Stimulated activated CD4-positive, alpha-beta T cell treated with anti-CD3 and anti-CD28 coated beads, Interleukin-1b, Interleukin-23, amount 100 ng/mL, for 4 hours (primary cell): ENCODE results near the gene PAK5.
A peak's percentile ranks its signal among the peaks of the same experiment; 100 is the strongest.
"Not testable (repeated sequence)": the region's sequence is repeated elsewhere in the genome, so short reads cannot be mapped to it uniquely, and the experiment has no call there.

ENCODE experiments used
- DNase-seq, 2 donors: peaks; one replicate each; pipeline ENCODE4 v3.0.0-alpha.2; 2020; ENCODE audit warnings: low read depth in 2 of 2

Gene PAK5

DNA sequence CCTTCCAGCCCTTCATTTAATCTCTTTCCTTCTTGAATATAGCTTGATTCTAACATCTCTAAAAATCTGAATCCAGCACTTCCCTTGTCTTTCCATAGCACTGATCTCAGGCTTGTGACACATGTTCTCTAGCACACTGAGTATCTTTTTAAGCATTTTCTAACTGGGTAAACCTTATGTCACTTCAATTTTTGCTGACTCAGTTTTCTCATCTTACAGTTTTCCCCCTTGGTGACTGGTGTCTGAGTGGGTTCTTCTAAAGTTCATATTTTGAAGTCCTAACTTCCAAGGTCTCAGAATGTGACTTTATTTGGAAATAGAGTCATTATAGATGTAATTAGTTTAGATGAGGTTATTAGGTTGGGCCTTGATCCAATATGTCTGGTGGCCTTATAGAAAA is 153.9 kb downstream of the PAK5 start:
- DNase-seq = no peak

DNA sequence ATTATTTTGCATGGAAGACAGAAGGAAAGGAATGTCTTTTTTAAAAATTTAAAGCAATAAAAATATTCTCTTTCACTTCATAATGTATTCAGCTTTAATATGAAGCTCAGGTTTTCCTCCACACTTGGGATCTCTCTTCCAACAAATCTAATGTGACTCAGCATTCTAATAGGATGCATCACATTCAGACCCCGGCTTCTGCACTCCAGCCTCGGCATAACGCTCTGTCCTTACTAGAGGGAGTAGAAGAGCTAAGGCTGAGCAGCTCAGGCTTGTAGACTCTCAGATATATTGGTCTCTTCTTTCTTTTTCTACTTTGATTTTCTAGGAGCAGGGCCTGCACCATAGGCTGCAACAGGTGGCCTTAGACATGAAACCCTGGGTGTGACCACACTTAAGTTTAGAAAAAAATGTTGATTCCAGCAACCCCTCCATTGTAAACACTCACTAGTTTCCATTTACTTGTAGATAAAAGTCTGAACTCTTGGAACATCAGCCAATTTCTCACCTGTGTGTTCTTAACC is 161.7 kb downstream of the PAK5 start:
- DNase-seq = no peak

DNA sequence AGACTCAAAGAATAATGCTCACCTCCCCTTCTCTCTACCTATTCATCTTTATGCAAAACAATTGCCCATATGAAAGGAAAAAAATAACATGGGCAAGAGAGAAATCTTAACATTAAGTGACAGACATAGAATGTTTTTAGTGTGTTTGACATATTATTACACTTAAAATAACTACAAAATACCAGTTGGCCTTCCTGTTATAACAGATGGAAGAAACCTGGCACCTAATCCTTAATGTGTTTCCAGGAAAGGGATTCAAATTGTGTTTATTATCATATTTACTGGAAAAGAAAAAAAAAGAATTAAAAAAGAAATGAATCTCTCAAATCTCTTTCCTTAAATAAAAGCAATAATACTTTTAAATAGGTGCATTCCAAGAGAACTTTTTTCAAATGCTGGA is 165.9 kb downstream of the PAK5 start:
- DNase-seq = no peak

DNA sequence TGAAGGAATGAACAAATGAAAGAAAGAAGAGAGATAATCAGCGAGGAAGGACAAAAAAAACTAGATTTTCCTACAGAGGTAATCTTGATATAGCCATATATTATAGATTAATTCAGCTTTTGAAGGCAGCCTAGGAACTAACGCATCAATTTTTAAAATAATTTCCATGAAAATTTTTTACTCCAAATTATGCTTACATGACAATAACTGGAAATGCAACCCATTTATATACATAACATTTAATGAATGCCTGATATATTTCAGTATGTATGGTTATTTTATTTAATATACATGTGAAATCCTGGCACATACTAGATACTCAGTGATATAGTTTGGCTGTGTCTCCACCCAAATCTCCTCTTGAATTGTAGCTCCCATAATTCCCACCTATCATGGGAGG is 166.8 kb downstream of the PAK5 start:
- no peak for DNase-seq

DNA sequence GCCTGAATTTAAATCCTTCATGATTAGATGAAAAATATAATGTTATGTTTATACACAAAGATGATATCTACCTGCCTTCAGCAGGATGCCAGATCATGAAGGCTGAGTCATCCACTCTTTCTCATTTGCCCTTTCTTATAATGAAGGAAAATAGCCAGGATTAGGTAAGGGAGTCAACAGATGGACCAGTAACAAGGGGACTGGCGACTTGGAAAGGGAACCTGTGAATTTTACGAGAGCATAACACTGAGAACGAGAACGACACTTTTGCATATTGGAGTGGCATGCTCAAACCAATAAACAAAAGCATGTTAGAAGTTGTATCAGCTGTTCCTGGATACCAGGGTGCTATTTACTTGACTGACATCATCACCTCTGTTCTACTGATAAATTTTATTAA is 170.5 kb downstream of the PAK5 start:
- no peak for DNase-seq

DNA sequence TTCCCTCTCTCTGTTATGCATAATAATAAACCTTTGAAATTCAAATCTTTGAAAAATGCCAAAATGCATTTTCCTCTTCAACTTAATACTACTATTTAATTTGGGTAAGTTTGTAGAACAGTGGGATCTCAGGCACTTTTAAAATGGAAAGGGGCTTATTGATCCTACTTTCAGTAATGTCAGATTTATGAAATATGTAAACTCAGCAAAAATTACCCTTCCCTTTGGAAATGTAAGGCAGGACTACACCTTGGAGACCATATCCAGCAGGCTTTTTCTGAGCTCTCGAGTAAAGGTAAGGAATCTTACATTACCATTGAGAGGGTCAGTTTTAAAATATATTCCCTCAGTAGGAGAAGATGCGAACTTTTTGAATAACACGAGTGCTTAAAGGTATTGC is 175.5 kb downstream of the PAK5 start:
- DNase-seq = no peak

DNA sequence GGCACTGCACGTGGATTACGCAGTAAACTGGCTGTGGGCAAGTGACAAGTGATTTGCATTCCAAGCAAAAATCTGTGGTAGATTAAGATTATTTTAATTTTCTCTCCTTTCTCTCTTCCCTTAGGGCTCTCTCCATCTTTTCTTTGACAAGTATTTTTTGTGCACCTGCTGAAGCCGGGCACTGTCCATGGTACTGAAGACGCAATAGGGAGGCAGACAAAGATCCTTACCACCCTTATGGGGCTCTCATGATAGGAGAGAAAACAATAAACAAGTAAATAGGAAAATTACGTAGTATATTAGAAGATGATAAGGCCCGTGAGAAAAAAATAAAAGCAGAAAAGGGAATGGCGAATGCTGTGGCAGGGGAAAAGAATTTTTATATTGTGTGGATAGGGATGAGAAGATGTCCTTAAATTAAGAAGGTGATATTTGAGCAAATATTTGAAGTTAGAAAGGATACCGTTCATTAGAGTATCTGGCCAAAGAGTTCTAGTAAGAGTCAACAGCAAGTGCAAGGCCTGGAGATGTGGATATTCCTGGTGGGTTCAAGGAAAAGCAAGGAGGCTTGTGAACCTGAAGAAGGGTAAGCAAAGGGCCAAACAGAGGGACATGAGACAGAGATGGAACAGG is 178.5 kb downstream of the PAK5 start:
- no peak for DNase-seq

DNA sequence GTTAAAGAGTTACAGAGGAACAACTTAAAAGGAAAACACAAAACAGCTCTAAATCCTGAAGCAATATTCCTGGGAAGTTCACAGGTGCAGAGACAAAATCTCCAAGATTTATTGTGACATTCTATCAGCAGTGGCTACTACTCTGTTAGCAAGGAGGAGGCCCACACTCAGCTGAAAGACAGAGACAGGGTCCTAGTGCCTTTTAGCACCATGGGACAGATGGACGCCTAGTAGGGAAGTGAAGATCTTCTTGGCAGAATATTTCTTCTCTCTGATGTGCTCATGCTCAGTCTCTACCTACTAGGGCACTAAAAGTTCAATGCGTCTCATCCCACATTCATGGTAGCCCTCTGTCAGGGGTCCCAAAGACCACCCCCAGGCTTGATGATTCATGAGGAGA is 191.1 kb downstream of the PAK5 start:
- DNase-seq = no peak

DNA sequence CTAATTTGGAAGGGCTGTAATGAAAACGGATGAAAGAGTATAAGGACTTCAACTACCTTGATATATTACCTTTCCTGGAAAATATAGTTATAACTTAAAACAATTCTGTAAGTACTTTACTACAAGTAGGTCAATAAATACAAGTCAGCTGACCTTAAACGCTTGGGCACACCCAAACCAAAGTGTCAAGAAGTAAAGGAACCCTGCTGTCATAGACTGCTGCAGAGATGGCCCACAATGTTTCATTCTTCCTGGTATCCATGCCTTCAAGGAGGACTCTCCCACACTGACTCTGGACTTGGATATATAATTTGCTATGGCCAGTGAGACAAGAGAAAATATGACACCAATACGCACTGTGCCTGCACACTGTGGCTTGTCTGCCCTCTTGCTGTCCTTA is 192.5 kb downstream of the PAK5 start:
- no peak for DNase-seq

DNA sequence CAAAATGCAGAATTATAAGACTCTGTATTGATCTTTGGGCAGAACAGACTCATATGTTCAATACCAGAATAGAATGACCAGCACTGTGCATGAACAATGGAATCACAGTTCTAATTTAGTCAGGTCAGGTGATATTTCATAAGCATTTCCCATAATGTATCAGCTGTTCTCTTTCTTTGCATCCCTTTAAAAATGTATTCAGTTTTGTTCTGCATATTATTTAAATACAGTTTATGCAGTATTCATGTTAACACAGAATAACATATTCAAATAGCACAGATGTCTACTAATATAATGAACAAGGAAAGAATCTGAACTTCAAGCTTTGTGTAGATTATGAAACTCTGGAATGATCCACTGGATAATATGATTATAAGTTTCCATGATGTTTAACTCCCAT is 196.0 kb downstream of the PAK5 start:
- DNase-seq = no peak

DNA sequence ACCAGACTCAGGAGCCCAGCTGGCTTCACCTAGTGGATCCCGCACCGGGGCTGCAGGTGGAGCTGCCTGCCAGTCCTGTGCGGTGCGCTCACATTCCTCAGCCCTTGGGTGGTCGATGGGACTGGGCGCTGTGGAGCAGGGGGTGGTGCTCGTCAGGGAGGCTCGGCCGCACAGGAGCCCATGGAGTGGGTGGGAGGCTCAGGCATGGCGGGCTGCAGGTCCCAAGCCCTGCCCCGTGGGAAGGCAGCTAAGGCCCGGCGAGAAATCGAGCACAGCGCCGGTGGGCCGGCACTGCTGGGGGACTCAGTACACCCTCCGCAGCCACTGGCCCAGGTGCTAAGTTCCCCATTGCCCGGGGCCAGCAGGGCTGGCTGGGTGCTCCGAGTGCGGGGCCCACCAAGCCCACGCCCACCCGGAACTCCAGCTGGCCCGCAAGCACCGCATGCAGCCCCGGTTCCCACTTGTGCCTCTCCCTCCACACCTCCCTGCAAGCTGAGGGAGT is 197.3 kb downstream of the PAK5 start:
- DNase-seq = not testable (repeated sequence)

DNA sequence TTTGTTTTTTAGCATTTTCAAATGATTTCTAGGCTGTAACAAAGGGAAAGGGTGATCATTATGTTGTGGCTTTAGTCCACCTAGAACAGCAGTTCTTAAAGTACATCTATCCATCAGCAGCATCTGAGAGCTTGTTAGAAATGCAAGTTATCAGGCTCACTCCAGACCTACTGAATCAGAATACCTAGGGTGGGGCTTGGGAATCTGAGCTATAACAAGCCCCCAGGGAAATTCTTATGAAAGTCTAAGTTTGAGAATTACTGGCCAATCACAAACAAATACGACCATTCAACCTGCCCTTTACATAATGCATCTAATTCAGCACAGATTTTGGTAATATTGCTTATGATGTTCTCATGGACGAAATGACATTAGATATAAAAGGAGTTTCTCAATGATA is 201.0 kb downstream of the PAK5 start:
- DNase-seq = no peak

DNA sequence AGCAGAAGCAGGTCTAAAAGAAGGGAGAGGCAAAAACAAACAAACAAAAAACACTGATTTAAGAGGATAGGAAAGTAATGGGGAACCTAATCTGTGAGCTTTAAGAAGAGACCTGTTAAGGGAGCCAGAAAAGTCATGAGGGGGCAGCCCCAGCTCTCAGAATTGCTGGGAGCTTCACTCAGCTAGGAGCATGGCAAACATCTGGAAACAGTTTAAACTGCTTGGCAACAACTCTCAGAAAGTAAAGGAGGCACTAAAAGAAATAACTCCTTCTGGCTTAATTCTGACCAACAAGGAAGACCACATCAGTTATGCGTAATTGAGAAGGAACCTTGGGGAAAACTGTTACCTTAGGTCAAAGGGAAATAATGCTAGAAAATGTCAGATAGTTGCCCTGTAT is 203.1 kb downstream of the PAK5 start:
- DNase-seq = no peak

DNA sequence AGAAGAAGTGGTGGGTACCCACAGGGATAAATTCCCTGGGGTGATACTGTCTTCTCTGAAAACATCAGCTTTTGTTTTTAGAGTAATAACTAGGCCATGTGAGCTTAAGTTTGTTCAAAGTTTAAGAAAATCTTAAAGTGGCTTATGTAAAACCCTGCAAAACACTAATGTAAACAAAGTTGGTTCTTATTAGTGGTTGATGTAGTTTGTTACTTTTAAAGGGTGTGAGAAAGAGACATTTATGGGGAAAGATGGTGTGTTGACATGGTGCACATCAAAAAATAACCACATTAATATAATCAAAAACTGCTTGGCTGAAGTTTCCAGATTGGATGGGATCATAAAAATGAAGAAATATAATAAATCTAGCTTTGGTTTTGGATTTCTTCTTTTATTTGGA is 204.5 kb downstream of the PAK5 start:
- DNase-seq = no peak

DNA sequence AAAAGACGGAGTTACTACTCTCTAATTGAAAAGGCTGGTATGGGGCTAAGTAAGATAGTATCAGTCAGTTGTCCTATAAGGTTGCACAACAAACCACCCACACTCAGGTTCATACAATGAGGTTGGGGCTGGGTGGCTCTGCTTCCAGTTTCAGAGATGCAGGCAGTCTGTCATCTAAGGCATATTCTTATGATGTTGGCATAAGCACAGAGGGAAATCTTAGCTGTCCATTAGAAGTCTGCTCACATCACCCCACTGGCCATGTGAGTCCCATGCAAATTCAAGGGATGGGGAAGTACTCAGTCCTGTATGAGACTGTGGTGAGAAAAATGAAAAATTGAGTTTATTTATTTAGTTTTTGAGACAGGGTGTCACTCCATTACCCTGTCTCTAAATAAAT is 205.9 kb downstream of the PAK5 start:
- DNase-seq = no peak

DNA sequence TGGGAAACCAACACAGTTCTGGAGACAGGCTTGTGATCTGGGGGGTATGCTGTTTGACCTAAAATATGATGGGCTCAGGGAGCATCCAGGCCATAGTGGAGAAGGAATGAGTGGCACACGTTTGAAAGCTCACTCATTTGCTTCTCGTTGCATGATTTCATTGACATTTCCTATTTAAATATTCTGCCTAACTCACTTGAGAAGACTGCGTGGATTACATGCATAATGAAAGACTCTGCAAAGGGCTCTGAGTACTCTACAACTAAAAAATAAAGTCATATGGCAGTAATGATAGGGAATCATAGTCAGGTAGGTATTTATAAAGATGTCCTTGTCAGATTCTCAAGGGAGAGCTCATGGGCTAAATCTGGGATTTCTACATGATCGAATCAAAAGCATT is 206.6 kb downstream of the PAK5 start:
- DNase-seq = no peak

DNA sequence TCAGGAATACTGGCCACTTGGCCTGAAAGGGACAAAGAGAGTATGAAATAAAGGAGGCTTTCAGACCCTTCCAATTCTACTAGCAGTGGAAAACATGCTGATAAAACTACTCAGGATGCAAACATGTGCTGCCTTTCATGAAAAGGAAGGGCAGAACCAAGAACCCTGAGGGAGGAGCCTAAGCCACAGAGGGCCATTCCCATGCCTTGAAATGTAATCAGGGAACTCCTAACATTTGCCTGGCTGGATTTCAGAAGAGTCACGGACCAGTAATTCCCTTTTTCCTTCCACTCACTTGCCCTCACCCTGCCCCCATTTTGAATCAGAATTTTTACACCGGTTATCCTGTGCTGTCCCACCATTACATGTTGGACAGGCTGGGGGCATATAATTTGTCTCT is 208.3 kb downstream of the PAK5 start:
- DNase-seq = no peak

DNA sequence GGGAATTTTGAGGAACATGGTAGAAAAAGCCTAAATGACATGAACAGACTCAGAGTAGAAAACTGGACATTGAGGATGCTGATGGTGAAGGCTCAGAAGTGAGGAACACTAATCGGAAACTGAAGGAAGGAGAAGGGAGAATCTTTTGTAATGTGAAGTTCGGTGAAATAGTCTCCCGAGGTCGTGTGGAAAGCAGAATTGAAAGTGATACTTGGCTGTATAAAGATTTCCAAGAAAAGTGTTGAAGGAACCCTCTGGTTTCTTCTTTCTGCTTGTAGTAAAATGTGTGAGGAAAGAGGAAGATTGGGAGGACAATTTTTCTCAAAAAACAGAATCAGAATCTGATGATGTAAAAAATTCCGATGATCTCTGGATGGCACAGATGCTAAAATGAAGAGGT is 209.0 kb downstream of the PAK5 start:
- no peak for DNase-seq

DNA sequence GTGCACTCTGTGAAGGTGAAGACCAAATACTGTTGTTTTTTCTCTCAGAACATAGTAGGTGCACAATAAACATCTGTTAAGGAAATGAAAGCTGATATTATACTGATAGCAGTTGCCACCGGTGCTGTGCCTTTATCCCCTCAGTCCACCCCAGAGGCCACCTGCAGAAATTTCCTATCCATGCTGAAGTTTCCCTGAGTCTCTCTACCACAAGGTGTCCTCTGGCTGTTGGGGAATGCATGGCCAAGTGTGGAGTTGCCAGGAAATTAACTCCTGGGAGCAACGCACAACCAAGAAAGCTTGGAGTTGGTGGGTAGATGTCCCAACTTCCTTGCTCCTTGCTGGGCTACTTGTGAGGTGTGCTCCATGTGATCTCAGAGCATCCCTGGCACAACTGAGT is 210.3 kb downstream of the PAK5 start:
- no peak for DNase-seq

DNA sequence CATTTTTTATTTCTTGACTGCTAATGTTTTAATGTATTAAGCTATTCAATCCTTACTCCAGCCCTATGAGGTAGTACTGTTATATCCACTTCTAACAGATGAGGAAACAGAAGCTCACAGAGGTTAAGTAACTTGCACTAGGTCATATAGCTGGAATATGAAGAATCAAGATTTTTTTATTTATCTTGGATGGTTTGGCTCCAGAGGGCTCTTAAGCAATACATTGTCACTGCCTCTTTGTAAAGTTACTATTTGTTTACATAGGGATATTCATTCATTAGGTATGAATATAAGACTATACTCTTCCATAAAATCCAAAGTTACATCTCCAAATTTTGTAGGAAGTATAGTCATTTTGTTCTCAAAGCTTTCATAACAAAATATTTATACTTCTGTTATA is 210.7 kb downstream of the PAK5 start:
- no peak for DNase-seq

DNA sequence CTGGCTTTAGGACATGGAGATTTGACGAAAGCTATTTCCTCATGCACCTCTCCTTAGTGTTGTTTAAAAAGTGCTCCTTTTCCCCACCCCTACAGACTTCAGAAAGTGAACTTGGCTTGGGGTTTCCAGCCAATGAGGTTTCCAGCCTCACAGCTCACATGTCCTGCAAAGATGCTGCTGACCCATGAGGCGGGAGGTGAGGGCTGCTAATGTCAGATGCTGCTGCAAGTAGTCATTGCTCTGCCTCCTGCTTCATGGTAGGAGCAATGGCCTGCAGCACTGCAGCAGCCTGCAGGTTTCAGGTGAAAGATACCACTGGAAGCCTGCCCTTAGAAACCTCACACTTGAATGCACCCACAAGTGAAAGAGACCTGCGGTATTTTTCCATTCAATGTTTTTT is 211.7 kb downstream of the PAK5 start:
- no peak for DNase-seq

DNA sequence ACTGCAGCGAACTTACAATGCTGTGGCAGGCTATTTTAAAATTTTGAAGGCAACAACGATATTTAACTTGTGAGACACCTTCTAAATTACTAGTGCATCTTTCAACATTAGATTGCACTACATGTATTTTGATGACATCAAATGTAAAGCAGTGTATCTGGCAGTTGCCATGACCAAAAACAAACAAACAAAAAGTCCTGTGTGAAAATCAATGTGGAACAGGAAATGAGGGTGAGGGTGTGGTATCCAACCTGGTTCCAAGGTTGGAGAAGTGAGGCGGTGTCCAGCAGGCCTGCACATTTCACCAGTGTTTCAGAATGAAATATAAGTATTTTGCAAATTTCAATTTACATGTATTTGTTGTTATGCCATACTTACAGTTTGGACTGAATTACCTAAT is 212.5 kb downstream of the PAK5 start:
- no peak for DNase-seq

DNA sequence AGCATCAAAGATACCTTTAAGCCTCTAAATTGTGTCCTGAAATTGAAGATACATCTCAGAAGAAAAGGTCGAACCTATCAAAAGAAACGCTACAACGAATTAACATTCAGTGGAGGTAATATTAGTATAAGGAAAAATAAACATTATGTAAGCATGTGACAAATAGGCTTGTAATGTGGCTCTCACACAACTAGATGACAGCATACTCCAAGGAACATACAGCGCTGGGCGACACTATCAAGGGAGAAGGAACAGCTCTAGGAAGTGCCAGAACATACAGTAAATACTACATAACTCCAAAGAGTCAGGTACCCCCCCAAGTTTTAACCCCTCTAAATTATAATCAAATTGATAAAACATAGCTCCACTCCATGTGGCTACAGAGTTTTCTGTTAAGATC is 220.9 kb downstream of the PAK5 start:
- no peak for DNase-seq

DNA sequence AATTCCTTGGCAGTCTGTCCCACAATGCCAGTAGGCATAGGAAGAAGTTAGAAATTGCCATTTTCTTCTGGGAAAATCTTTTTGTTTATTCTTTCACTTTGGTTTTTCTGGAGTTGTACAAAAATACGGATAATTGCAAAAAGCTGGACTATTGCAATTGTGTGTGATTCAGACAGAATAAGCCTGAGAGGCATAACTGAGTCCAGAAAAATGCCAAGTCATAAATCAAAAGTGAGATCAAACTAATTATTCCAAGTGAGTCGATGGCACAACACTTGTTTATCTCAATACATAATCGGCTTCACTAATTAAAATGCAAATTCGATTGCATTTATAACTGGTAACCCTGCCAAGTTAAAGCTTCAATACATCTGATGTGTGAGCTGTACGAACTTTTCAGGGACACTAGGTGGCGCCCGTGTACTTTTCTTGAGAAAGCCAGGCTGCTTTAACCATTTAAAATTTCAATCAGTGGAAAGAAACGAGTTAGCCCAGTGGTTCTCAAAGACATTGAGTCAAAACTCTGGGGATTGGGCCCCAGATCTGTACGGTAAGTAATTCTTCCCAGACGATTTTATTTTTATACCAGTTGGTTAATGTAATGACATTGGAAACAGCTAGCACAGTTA is 221.9 kb downstream of the PAK5 start:
- DNase-seq = peak; percentile 11 to 17
